AG04450 (cell line): ENCODE data around the gene WNT4. TPM values are rescaled to one million over a fixed set of nuclear protein-coding genes. Genes with fewer than 3 reads are reported as not detected.

ENCODE experiments used
- CTCF ChIA-PET: fragments of 300-600, 350-600 bp; formaldehyde crosslinking; extraction: SDS; loops from one replicate; lab custom pipeline; 2022; ENCODE audit warnings: antibody characterized with exemption, inconsistent platforms; lab: Charles Lee
- POLR2A ChIA-PET: fragments of 350-600 bp; formaldehyde crosslinking; extraction: SDS; loops from one replicate; lab custom pipeline; 2021; ENCODE audit warnings: antibody characterized with exemption, inconsistent platforms; lab: Yijun Ruan, JAX
- DNase-seq: peaks from one replicate; pipeline ENCODE4 v3.0.0-alpha.2; 2011; ENCODE audit warnings: low read depth, low spot score
- H3K27ac ChIP-seq: one replicate; pipeline ENCODE4 v1.5.1; 2012; ENCODE audit warnings: low read depth, low read length, control low read depth
- H3K27me3 ChIP-seq: one replicate; pipeline ENCODE4 v1.6.0; 2012; ENCODE audit warnings: low read length; ENCODE audit not compliant: control insufficient read depth, insufficient read depth
- H3K4me3 ChIP-seq: 2 replicates; pipeline ENCODE4 v1.5.1; 2011; ENCODE audit warnings: mild to moderate bottlenecking, low read depth, low read length, control low read depth
- H3K9me3 ChIP-seq: 2 replicates; pipeline ENCODE4 v1.5.1; 2012; ENCODE audit warnings: low read length; ENCODE audit not compliant: control insufficient read depth, insufficient read depth
- polyA plus RNA-seq: library from polyadenylated mRNA; depleted of rRNA; stranded (reverse); fragments of >200 nt; gene quantifications from 2 replicates; pipeline ENCODE4 v1.2.3, GENCODE V29; 2011
- TF ChIP-seq, protein P1 (sequence below): IDR thresholded peaks from 2 replicates; pipeline ENCODE4 v1.5.1; 2011; ENCODE audit warnings: low read depth, low read length, control low read depth, inconsistent platforms

Gene WNT4
- polyA plus RNA-seq, 1 experiment = not detected

DNA sequence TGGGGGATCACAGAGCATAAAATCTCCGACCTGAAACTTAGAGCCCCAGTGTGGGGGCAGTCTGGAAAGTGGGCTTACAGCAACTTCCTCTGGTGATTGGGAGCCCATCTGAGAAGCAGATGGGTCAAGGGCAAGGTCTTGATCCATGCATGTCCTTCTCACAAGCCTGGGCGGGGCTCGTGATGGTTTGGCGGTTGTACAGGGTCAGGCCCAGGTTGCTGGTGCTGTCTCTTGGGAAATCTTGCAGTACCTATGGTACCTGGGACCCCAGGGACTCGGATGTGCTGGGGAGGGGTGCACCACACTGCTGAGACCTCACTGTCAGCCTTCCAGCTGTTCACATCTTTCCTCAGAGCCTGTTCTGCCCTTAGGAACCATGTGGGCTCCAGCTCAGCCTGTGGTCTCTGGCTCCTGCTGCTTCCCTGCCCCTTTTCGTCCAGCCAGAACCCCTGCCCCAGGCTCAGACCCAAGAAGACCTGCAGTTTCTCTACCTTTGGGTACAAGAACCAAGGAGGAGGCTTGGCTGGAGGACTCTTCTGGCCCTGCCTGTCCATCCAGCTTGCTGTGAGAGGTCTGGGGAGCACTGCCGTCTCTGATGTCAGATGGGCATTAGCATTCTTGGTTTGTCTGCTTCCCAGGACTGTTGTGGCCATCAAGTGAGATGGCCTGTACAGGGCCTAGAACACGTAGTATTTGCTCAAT is 24.5 kb downstream of the WNT4 start:
- Histone ChIP-seq H3K4me3 (no peak overlapping the region), H3K9me3 (no peaks in the 10 kb centered on the region; the same call in 1 of the 2 replicates), H3K27me3 (no peaks in the 10 kb centered on the region), H3K27ac (no peak overlapping the region)
- ChIA-PET CTCF (no interaction called here), POLR2A (interaction anchor here (0.5 kb wide), 1 partner anchor 1205 kb away, joined by 3 read pairs; no protein-coding TSS in a partner anchor)
- TF ChIP-seq, protein P1, sequence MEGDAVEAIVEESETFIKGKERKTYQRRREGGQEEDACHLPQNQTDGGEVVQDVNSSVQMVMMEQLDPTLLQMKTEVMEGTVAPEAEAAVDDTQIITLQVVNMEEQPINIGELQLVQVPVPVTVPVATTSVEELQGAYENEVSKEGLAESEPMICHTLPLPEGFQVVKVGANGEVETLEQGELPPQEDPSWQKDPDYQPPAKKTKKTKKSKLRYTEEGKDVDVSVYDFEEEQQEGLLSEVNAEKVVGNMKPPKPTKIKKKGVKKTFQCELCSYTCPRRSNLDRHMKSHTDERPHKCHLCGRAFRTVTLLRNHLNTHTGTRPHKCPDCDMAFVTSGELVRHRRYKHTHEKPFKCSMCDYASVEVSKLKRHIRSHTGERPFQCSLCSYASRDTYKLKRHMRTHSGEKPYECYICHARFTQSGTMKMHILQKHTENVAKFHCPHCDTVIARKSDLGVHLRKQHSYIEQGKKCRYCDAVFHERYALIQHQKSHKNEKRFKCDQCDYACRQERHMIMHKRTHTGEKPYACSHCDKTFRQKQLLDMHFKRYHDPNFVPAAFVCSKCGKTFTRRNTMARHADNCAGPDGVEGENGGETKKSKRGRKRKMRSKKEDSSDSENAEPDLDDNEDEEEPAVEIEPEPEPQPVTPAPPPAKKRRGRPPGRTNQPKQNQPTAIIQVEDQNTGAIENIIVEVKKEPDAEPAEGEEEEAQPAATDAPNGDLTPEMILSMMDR = no peak
- no peak for DNase-seq

DNA sequence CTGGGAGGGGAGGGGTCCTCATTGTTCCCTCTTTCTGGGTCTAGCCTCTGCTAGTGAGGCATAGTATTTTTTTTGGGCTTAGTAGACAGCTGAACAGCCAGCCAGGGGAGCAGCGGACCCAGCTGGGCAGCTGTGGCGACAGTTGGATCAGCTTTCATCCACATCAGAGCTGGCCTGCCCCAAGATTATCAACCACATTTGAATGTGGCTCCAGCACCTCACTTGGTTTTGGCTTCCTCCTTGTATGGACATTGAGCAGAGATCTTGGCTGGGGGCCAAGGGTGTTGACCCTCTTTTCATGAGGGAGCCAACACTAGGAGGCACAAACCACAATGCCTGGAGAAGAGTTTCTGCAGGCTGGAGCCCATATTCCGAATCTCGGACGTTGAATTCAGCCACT is 25.0 kb downstream of the WNT4 start:
- H3K27me3 ChIP-seq = no peaks in the 10 kb centered on the region
- TF ChIP-seq, protein P1 = no peak
- H3K27ac ChIP-seq = no peak overlapping the region
- DNase-seq = no peak
- POLR2A ChIA-PET = interaction anchor here (0.5 kb wide), 1 partner anchor 1206 kb away, joined by 3 read pairs; no protein-coding TSS in a partner anchor
- no peak overlapping the region for H3K4me3 ChIP-seq
- CTCF ChIA-PET = no interaction called here
- H3K9me3 ChIP-seq = no peaks in the 10 kb centered on the region; the same call in 1 of the 2 replicates

DNA sequence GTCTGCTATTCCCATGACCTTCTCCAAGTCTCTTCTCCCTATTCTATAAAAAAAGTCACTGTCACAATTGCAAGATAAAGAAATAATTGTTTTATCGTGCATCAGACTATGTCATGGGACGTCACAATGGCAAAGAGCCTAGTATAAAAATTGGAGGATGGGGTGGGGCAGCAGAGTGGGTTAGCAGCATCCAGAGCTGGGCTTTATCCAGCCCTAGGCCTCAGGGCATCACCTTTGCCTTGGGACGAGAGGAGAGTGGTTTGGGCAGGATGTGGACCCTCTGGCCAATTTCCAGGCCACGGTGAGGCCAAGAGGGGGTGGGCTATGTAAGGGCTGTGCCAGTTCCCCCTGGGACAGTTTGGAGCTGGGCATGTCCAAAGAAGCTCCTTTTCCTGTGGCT is 25.7 kb downstream of the WNT4 start:
- no peak overlapping the region for H3K4me3 ChIP-seq
- POLR2A ChIA-PET = no interaction called here
- no peak for DNase-seq
- H3K27me3 ChIP-seq = no peaks in the 10 kb centered on the region
- no peaks in the 10 kb centered on the region for H3K9me3 ChIP-seq
- H3K27ac ChIP-seq = peak overlapping the region; percentile 21
- TF ChIP-seq, protein P1 = no peak
- CTCF ChIA-PET = no interaction called here

DNA sequence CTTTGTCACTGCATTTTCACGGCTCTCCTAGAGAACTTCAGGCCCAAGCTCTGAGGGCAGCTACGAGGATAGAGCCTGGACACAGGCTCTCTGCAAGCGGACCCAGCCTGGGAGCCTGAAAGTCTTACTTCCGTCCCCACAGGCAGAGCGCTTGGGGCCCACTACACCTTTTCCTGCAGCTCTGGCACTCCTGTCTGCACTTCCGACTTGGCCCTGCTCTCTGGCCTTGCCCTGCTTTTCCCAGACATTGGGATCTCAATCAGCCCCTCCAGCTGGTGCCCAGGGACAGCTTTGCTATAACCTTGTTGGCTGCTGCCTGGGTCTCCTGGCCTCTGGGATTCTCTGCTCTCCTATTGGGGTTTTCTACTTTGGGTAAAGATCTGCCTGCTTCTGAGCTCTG is 27.6 kb downstream of the WNT4 start:
- H3K27ac ChIP-seq = peak overlapping the region; percentile 31
- TF ChIP-seq, protein P1 = no peak
- H3K4me3 ChIP-seq = no peak overlapping the region
- CTCF ChIA-PET = interaction anchor here (2.0 kb wide), 1 partner anchor 10 kb away, joined by 5 read pairs; no protein-coding TSS in a partner anchor
- no peak for DNase-seq
- no peaks in the 10 kb centered on the region for H3K27me3 ChIP-seq
- POLR2A ChIA-PET = no interaction called here
- H3K9me3 ChIP-seq = no peaks in the 10 kb centered on the region
